HepG2 (cell line): ENCODE results near the gene KCNJ4. TPM values are rescaled to one million over a fixed set of nuclear protein-coding genes. Genes with fewer than 3 reads are reported as not detected.

ENCODE experiments used
- ARID4A ChIP-seq: sonication (generic); formaldehyde crosslinking; IDR thresholded peaks from 2 replicates; pipeline ENCODE4 v1.5.0; 2020; ENCODE audit warnings: mild to moderate bottlenecking, missing genetic modification reagents, borderline replicate concordance
- ARNT2 ChIP-seq: sonication (generic); formaldehyde crosslinking; IDR thresholded peaks from 2 replicates; pipeline ENCODE4 v1.8.0; 2022; ENCODE audit warnings: mild to moderate bottlenecking, low read depth, missing genetic modification reagents, moderate library complexity
- EED ChIP-seq: sonication (generic); formaldehyde crosslinking; IDR thresholded peaks from 2 replicates; pipeline ENCODE4 v1.5.0; 2020; ENCODE audit warnings: mild to moderate bottlenecking, missing genetic modification reagents
- HOMEZ ChIP-seq: IDR thresholded peaks from 2 replicates; pipeline ENCODE4 v1.6.1; 2016; ENCODE audit warnings: low read depth
- IRF9 ChIP-seq: sonication (generic); formaldehyde crosslinking; IDR thresholded peaks from 2 replicates; pipeline ENCODE4 v1.8.0; 2022; ENCODE audit warnings: missing genetic modification reagents, mild to moderate bottlenecking, borderline replicate concordance
- KDM2A ChIP-seq: sonication (generic); formaldehyde crosslinking; IDR thresholded peaks from 2 replicates; pipeline ENCODE4 v1.4.0; 2020; ENCODE audit warnings: low read depth, missing genetic modification reagents, borderline replicate concordance
- KDM5B ChIP-seq: sonication (generic); formaldehyde crosslinking; IDR thresholded peaks from 2 replicates; pipeline ENCODE4 v1.4.0; 2020; ENCODE audit warnings: missing genetic modification reagents, mild to moderate bottlenecking, borderline replicate concordance
- KLF6 ChIP-seq: IDR thresholded peaks from 2 replicates; pipeline ENCODE4 v1.8.0; 2016; ENCODE audit warnings: missing biosample characterization, missing genetic modification reagents
- MED1 ChIP-seq: sonication (generic); formaldehyde crosslinking; IDR thresholded peaks from 2 replicates; pipeline ENCODE4 v1.4.0; 2020; ENCODE audit warnings: missing genetic modification reagents
- NR1H2 ChIP-seq: sonication (generic); formaldehyde crosslinking; IDR thresholded peaks from 2 replicates; pipeline ENCODE4 v1.8.1; 2022; ENCODE audit warnings: low read depth, missing genetic modification reagents, borderline replicate concordance
- NR3C1 ChIP-seq: sonication (generic); formaldehyde crosslinking; IDR thresholded peaks from 2 replicates; pipeline ENCODE4 v1.4.0; 2020; ENCODE audit warnings: missing genetic modification reagents
- POLR2AphosphoS5 ChIP-seq: IDR thresholded peaks from 2 replicates; pipeline ENCODE4 v1.6.1; 2012; ENCODE audit warnings: low read depth, low read length
- RXRA ChIP-seq: sonication (generic); formaldehyde crosslinking; IDR thresholded peaks from 2 replicates; pipeline ENCODE4 v1.5.1; 2020; ENCODE audit warnings: missing genetic modification reagents
- SAP130 ChIP-seq: IDR thresholded peaks from 2 replicates; pipeline ENCODE4 v1.6.1; 2016; ENCODE audit warnings: low read depth
- ZNF12 ChIP-seq: sonication (generic); formaldehyde crosslinking; IDR thresholded peaks from 2 replicates; pipeline ENCODE4 v1.5.0; 2020; ENCODE audit warnings: missing genetic modification reagents
- ZNF430 ChIP-seq: sonication (generic); formaldehyde crosslinking; IDR thresholded peaks from 2 replicates; pipeline ENCODE4 v1.9.0; 2021; ENCODE audit warnings: mild to moderate bottlenecking, missing genetic modification reagents
- ZNF484 ChIP-seq: sonication (generic); formaldehyde crosslinking; IDR thresholded peaks from 2 replicates; pipeline ENCODE4 v1.5.1; 2020; ENCODE audit warnings: mild to moderate bottlenecking, low read depth, missing genetic modification reagents, borderline replicate concordance
- ZNF563 ChIP-seq: sonication (generic); formaldehyde crosslinking; IDR thresholded peaks from 2 replicates; pipeline ENCODE4 v1.8.0; 2022; ENCODE audit warnings: mild to moderate bottlenecking, moderate library complexity, missing genetic modification reagents
- ZNF589 ChIP-seq: sonication (generic); formaldehyde crosslinking; conservative IDR thresholded peaks from 2 replicates; pipeline ENCODE4 v1.8.0; 2022; ENCODE audit warnings: mild to moderate bottlenecking, moderate library complexity, missing genetic modification reagents
- ZNF776 ChIP-seq: sonication (generic); formaldehyde crosslinking; IDR thresholded peaks from 2 replicates; pipeline ENCODE4 v1.4.0; 2020; ENCODE audit warnings: mild to moderate bottlenecking, missing genetic modification reagents
- ZNF788 ChIP-seq: sonication (generic); formaldehyde crosslinking; IDR thresholded peaks from 2 replicates; pipeline ENCODE4 v1.5.0; 2020; ENCODE audit warnings: mild to moderate bottlenecking, missing genetic modification reagents, borderline replicate concordance
- ZNF800 ChIP-seq: sonication (generic); formaldehyde crosslinking; IDR thresholded peaks from 2 replicates; pipeline ENCODE4 v1.4.0; 2020; ENCODE audit warnings: missing genetic modification reagents
- polyA plus RNA-seq, 8 experiments: library from polyadenylated mRNA; depleted of rRNA in 3 of 8; stranded (reverse) in 7 of 8; unstranded in 1 of 8; fragments of >200 nt; fragmentation: Illumina TruSeq in 4 of 8; extraction: Trizol in 4 of 8; gene quantifications; 2 replicates each; pipeline versions ENCODE4 v1.2.1 to v1.2.3, GENCODE V29; 2011 to 2016; ENCODE audit warnings: low read depth in 4 of 8, missing spikeins in 1 of 8, mixed read lengths in 1 of 8; ENCODE audit not compliant: insufficient read depth in 1 of 8
- total RNA-seq, 5 experiments: library from RNA; depleted of rRNA; stranded (reverse); fragments of >200 nt; fragmentation: Illumina TruSeq; extraction: Trizol; gene quantifications; 2 replicates each; pipeline ENCODE4 v1.2.3, GENCODE V29; 2016; ENCODE audit warnings: low read depth in 1 of 5

The KCNJ4 gene
- total and polyA plus RNA-seq, 2 of the 13 experiments (the other 11 are each of a cell fraction or from before 2014, with no cell fraction given), result not detected

- no peak for TF ChIP-seq MED1 (CRISPR knock-in tag)
- TF ChIP-seq ZNF589, result 0 out of 2 replicates have a peak, but pooled peaks have one; percentile 15
- 0 out of 2 replicates have a peak, but pooled peaks have one; percentile 38 for TF ChIP-seq ZNF800 (CRISPR knock-in tag)
- peak; percentile 51; the same call in 1 of the 2 replicates for TF ChIP-seq KLF6
- TF ChIP-seq ZNF776 (CRISPR knock-in tag), result 0 out of 2 replicates have a peak, but pooled peaks have one; percentile 19
- peak; percentile 79; the same call in 1 of the 2 replicates for TF ChIP-seq KDM5B (CRISPR knock-in tag)
- no peak for TF ChIP-seq ZNF484 (CRISPR knock-in tag)
- no peak for TF ChIP-seq POLR2AphosphoS5
- TF ChIP-seq ARID4A (CRISPR knock-in tag), result peak; percentile 42; the same call in 1 of the 2 replicates
- no peak for TF ChIP-seq KDM2A (CRISPR knock-in tag)
- peak; percentile 25 for TF ChIP-seq SAP130 (CRISPR knock-in tag)
- peak; percentile 27; the same call in 1 of the 2 replicates for TF ChIP-seq ZNF563 (CRISPR knock-in tag)
- no peak for TF ChIP-seq EED (CRISPR knock-in tag)
- TF ChIP-seq ARNT2, result peak; percentile 69; the same call in 1 of the 2 replicates
- TF ChIP-seq ZNF788 (CRISPR knock-in tag), result peak; percentile 50; the same call in 1 of the 2 replicates
- TF ChIP-seq IRF9, result no peak; the same call in 1 of the 2 replicates
- TF ChIP-seq HOMEZ (CRISPR knock-in tag), result no peak
- no peak for TF ChIP-seq RXRA
- no peak for TF ChIP-seq NR1H2
- TF ChIP-seq ZNF12 (CRISPR knock-in tag), result no peak
- 0 out of 2 replicates have a peak, but pooled peaks have one; percentile 38 for TF ChIP-seq ZNF430 (CRISPR knock-in tag)
- no peak for TF ChIP-seq NR3C1 (CRISPR knock-in tag)
Observed at GRCh38 chr22:38467904-38468442, 13.0 kb upstream of the KCNJ4 start, which contains the start of gene KDELR3 (continued).
